GM15510 (cell line): ENCODE results near the gene GLT8D2.

Experiments used
- POLR2A ChIP-seq: IDR thresholded peaks from 3 replicates; pipeline ENCODE4 v1.6.1; 2011; ENCODE audit warnings: borderline replicate concordance; ENCODE audit not compliant: insufficient read length; ENCODE audit errors: extremely low read depth

The GLT8D2 gene

DNA sequence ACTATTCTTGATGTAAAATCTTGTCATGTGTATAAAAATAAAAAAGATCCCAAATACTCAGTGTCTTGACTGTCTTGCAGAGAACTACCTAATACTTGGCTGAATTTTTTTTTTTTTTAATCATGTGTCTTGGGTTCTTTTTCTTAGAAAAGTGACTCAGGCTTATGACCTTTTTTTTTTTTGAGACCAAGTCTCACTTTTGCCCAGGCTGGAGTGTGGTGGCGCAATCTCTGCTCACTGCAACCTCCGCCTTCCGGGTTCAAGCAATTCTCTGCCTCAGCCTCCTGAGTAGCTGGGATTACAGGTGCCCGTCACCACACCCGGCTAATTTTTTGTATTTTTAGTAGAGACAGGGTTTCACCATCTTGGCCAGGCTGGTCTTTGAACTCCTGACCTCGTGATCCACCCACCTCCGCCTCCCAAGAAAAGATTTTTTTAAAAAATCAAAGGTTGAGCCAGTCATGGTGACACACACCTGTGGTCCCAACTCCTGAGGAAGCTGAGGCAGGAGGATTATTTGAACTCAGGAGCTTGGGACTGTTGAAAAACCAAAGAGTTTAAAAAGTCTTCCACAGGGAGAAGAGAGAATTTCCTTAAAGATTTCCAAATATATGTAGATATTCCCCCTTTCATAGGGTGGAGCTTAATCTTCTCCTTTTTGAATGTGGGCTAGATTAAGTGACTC is 102.0 kb downstream of the GLT8D2 start:
- TF ChIP-seq POLR2A, result no peak

DNA sequence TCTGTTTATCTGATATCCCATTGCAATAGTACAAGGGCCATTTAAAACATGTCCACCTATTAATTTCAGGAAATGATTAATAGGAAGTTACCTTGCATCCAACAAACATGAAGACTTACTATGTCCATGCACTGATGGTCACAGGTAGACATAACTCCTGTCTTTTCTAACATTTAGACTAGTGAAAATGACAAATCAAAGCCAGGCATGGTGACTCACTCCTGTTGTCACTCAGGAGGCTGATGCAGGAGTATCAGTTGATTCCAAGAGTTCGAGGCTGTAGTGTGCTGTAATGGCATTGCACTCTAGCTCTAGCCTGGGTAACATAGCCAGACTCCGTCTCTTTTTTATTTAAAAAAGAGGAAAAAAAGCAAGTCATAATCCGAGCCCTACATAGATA is 105.0 kb downstream of the GLT8D2 start:
- TF ChIP-seq POLR2A, result no peak
